H1 (cell line): ENCODE data around the gene CTF1. TPM values are rescaled to one million over a fixed set of nuclear protein-coding genes. Genes with fewer than 3 reads are reported as not detected.

Source experiments
- CTCF ChIA-PET: fragments of 300-600 bp; sonication (Branson Sonifier 250); formaldehyde crosslinking; loops from one replicate; lab custom pipeline; 2021; ENCODE audit not compliant: partially characterized antibody; lab: Charles Lee
- POLR2A ChIA-PET: fragments of 300-600 bp; sonication (Branson Sonifier 250); formaldehyde crosslinking; loops from one replicate; lab custom pipeline; 2021; ENCODE audit warnings: inconsistent platforms; ENCODE audit not compliant: partially characterized antibody; lab: Charles Lee
- DNase-seq, 2 experiments: peaks; one replicate each; pipeline versions ENCODE4 v3.0.0 to v3.0.0-alpha.2; 2010 to 2022; ENCODE audit warnings: low spot score in 2 of 2, low read depth in 1 of 2, mixed read lengths in 1 of 2
- FAIRE-seq: peaks from 2 replicates; lab custom pipeline; 2011; peaks lifted over from hg19 to GRCh38; lab: Jason Lieb, UNC
- H2AFZ ChIP-seq: 2 replicates; pipeline ENCODE4 v1.8.1; 2012; ENCODE audit warnings: low read length, inconsistent platforms
- H2AK5ac ChIP-seq: 2 replicates; pipeline ENCODE4 v1.6.1; 2013; ENCODE audit warnings: low read depth, low read length
- H2BK120ac ChIP-seq: replicated peaks from 2 replicates; pipeline ENCODE3; 2013; ENCODE audit warnings: low read depth, low read length, inconsistent platforms
- H2BK12ac ChIP-seq: 2 replicates; pipeline ENCODE4 v1.6.1; 2013; ENCODE audit warnings: low read depth, low read length
- H2BK15ac ChIP-seq: 2 replicates; pipeline ENCODE4 v1.6.1; 2013; ENCODE audit warnings: low read length
- H2BK20ac ChIP-seq: 2 replicates; pipeline ENCODE4 v1.6.1; 2013; ENCODE audit warnings: low read length
- H2BK5ac ChIP-seq: 2 replicates; pipeline ENCODE4 v1.6.1; 2013; ENCODE audit warnings: low read depth, low read length
- H3K14ac ChIP-seq: 2 replicates; pipeline ENCODE4 v1.6.1; 2013; ENCODE audit warnings: inconsistent platforms; ENCODE audit not compliant: insufficient read length
- H3K18ac ChIP-seq: 2 replicates; pipeline ENCODE4 v1.6.1; 2013; ENCODE audit warnings: low read length; ENCODE audit errors: extremely low read depth
- H3K23ac ChIP-seq: 2 replicates; pipeline ENCODE4 v1.6.1; 2013; ENCODE audit warnings: inconsistent platforms; ENCODE audit not compliant: insufficient read length
- H3K23me2 ChIP-seq: 2 replicates; pipeline ENCODE4 v1.6.1; 2013; ENCODE audit warnings: low read depth, low read length
- H3K27ac ChIP-seq: 2 replicates; pipeline ENCODE4 v1.6.1; 2011; ENCODE audit warnings: low read depth, low read length, inconsistent platforms
- H3K27me3 ChIP-seq, 4 experiments: replicated peaks in 1 of 4; 1 replicate in 1 of 4; 2 replicates in 3 of 4; pipeline versions ENCODE4 v1.6.1 to v1.8.1; 2011 to 2013; ENCODE audit warnings: low read length in 3 of 4, mild to moderate bottlenecking in 3 of 4, inconsistent platforms in 2 of 4, mixed read lengths in 2 of 4, moderate library complexity in 1 of 4; ENCODE audit not compliant: control insufficient read depth in 3 of 4, insufficient read depth in 3 of 4; ENCODE audit errors: extremely low read depth in 1 of 4
- H3K36me3 ChIP-seq, 4 experiments: 2 replicates each; pipeline versions ENCODE4 v1.6.1 to v1.8.1; 2011 to 2013; ENCODE audit warnings: mild to moderate bottlenecking in 4 of 4, low read length in 3 of 4, moderate library complexity in 2 of 4, control low read depth in 1 of 4, inconsistent platforms in 1 of 4; ENCODE audit not compliant: insufficient read depth in 4 of 4, control insufficient read depth in 2 of 4
- H3K4ac ChIP-seq: replicated peaks from 2 replicates; pipeline ENCODE3; 2013; ENCODE audit warnings: low read length, low read depth, mixed read lengths, inconsistent platforms; ENCODE audit not compliant: insufficient read length
- H3K4me1 ChIP-seq, 4 experiments: replicated peaks in 1 of 4; 1 replicate in 1 of 4; 2 replicates in 3 of 4; pipeline versions ENCODE4 v1.6.1 to v1.8.1; 2011 to 2013; ENCODE audit warnings: low read length in 3 of 4, inconsistent platforms in 2 of 4, mixed read lengths in 1 of 4; ENCODE audit not compliant: insufficient read depth in 4 of 4, control insufficient read depth in 3 of 4
- H3K4me2 ChIP-seq, 2 experiments: 2 replicates each; pipeline versions ENCODE4 v1.6.1 to v1.8.1; 2011 to 2013; ENCODE audit warnings: low read depth in 2 of 2, low read length in 2 of 2, control low read depth in 1 of 2, inconsistent platforms in 1 of 2, mild to moderate bottlenecking in 1 of 2; ENCODE audit not compliant: insufficient read depth in 1 of 2
- H3K4me3 ChIP-seq, 4 experiments: fragments of 200-600, 300-600 bp in 1 of 4; sonication (generic), shearing (Covaris generic), sonication (Bioruptor Twin) in 1 of 4; 2 replicates each; pipeline versions ENCODE4 v1.5.1 to v1.8.1; 2011 to 2016; ENCODE audit warnings: low read length in 4 of 4, low read depth in 3 of 4, control low read depth in 2 of 4, inconsistent platforms in 2 of 4, mild to moderate bottlenecking in 2 of 4, mixed read lengths in 1 of 4, moderate library complexity in 1 of 4; ENCODE audit not compliant: insufficient read depth in 2 of 4; ENCODE audit errors: extremely low read depth in 1 of 4
- H3K56ac ChIP-seq: replicated peaks from 2 replicates; pipeline ENCODE3; 2013; ENCODE audit warnings: low read depth, mild to moderate bottlenecking, mixed read lengths, low read length, inconsistent platforms; ENCODE audit not compliant: insufficient read length
- H3K79me1 ChIP-seq: 2 replicates; pipeline ENCODE4 v1.6.1; 2013; ENCODE audit warnings: low read depth, low read length, control low read depth
- H3K79me2 ChIP-seq, 2 experiments: 2 replicates each; pipeline versions ENCODE4 v1.6.1 to v1.8.1; 2012 to 2013; ENCODE audit warnings: low read length in 2 of 2, mild to moderate bottlenecking in 2 of 2, inconsistent platforms in 1 of 2; ENCODE audit not compliant: insufficient read depth in 2 of 2, control insufficient read depth in 1 of 2
- H3K9ac ChIP-seq, 4 experiments: replicated peaks in 1 of 4; 1 replicate in 1 of 4; 2 replicates in 3 of 4; pipeline versions ENCODE4 v1.6.1 to v1.8.1; 2011 to 2013; ENCODE audit warnings: low read depth in 3 of 4, low read length in 3 of 4, control low read depth in 2 of 4, mild to moderate bottlenecking in 2 of 4, moderate library complexity in 2 of 4, inconsistent platforms in 1 of 4; ENCODE audit errors: extremely low read depth in 1 of 4
- H3K9me3 ChIP-seq, 2 experiments: 2 replicates each; pipeline versions ENCODE4 v1.6.1 to v1.8.1; 2012 to 2013; ENCODE audit warnings: mild to moderate bottlenecking in 2 of 2, moderate library complexity in 2 of 2, control low read depth in 1 of 2, inconsistent platforms in 1 of 2, low read depth in 1 of 2, low read length in 1 of 2, mixed read lengths in 1 of 2; ENCODE audit not compliant: insufficient read depth in 2 of 2
- H4K20me1 ChIP-seq, 2 experiments: replicated peaks in 1 of 2; 2 replicates each; pipeline versions ENCODE3 to v1.8.1; 2011 to 2013; ENCODE audit warnings: inconsistent platforms in 2 of 2, low read length in 2 of 2, mild to moderate bottlenecking in 1 of 2; ENCODE audit not compliant: insufficient read depth in 2 of 2, control insufficient read depth in 1 of 2
- H4K5ac ChIP-seq: 2 replicates; pipeline ENCODE4 v1.6.1; 2013; ENCODE audit warnings: low read length, low read depth, mixed read lengths, inconsistent platforms; ENCODE audit not compliant: insufficient read length
- H4K8ac ChIP-seq: 2 replicates; pipeline ENCODE4 v1.8.0; 2013; ENCODE audit warnings: mild to moderate bottlenecking, moderate library complexity, low read length, inconsistent platforms; ENCODE audit not compliant: insufficient read depth; ENCODE audit errors: extremely low read depth
- H4K91ac ChIP-seq: replicated peaks from 2 replicates; pipeline ENCODE3; 2013; ENCODE audit warnings: low read length, mixed read lengths, inconsistent platforms; ENCODE audit not compliant: insufficient read length
- BRCA1 ChIP-seq: IDR thresholded peaks from 2 replicates; pipeline ENCODE4 v1.6.1; 2012; ENCODE audit warnings: low read depth, low read length, improper control_type of control experiment
- CHD1 ChIP-seq: IDR thresholded peaks from 2 replicates; pipeline ENCODE4 v1.6.1; 2012; ENCODE audit warnings: low read depth, low read length, improper control_type of control experiment
- CREB1 ChIP-seq: IDR thresholded peaks from 2 replicates; pipeline ENCODE4 v1.6.1; 2012; ENCODE audit warnings: inconsistent platforms
- CTBP2 ChIP-seq: IDR thresholded peaks from 2 replicates; pipeline ENCODE4 v1.7.0; 2011; ENCODE audit warnings: borderline replicate concordance, mild to moderate bottlenecking, moderate library complexity, mixed read lengths, low read length; ENCODE audit not compliant: insufficient read depth, insufficient read length
- EGR1 ChIP-seq: IDR thresholded peaks from 2 replicates; pipeline ENCODE4 v1.6.1; 2011; ENCODE audit warnings: low read depth, low read length, borderline replicate concordance
- JUND ChIP-seq: IDR thresholded peaks from 2 replicates; pipeline ENCODE4 v1.6.1; 2011; ENCODE audit warnings: mild to moderate bottlenecking, improper control_type of control experiment, low read length
- KDM4A ChIP-seq: IDR thresholded peaks from one replicate; pipeline ENCODE4 v1.7.1; 2012; ENCODE audit warnings: low read depth, mild to moderate bottlenecking, moderate library complexity, low read length, inconsistent platforms; ENCODE audit not compliant: severe bottlenecking
- POLR2AphosphoS5 ChIP-seq: IDR thresholded peaks from 2 replicates; pipeline ENCODE4 v1.6.1; 2011; ENCODE audit warnings: low read depth, low read length
- RBBP5 ChIP-seq: IDR thresholded peaks from 2 replicates; pipeline ENCODE4 v1.7.1; 2012; ENCODE audit warnings: low read depth, mild to moderate bottlenecking, inconsistent platforms, low read length, moderate library complexity, borderline replicate concordance
- RNF2 ChIP-seq: fragments of 200-900, 300-1000 bp; sonication (generic); IDR thresholded peaks from 2 replicates; pipeline ENCODE4 v1.7.1; 2016; ENCODE audit warnings: borderline replicate concordance, low read depth, mild to moderate bottlenecking, antibody characterized with exemption, low read length; ENCODE audit not compliant: poor library complexity, severe bottlenecking; ENCODE audit errors: missing control alignments
- SAP30 ChIP-seq: fragments of 300-600 bp; sonication (generic); IDR thresholded peaks from 2 replicates; pipeline ENCODE4 v1.7.1; 2012; ENCODE audit warnings: low read length, moderate library complexity, mild to moderate bottlenecking, inconsistent platforms; ENCODE audit not compliant: insufficient read depth, insufficient replicate concordance
- SP1 ChIP-seq: IDR thresholded peaks from 2 replicates; pipeline ENCODE4 v1.6.1; 2011; ENCODE audit warnings: low read depth, low read length
- TAF1 ChIP-seq: IDR thresholded peaks from 2 replicates; pipeline ENCODE4 v1.6.1; 2011; ENCODE audit warnings: mild to moderate bottlenecking, low read depth, low read length
- WGBS, 2 experiments: shearing (Covaris generic) in 1 of 2; methylation state at CpG; one replicate each; pipeline versions ENCODE4 v1.1.6 to v1.1.7; 2013 to 2015; ENCODE audit warnings: low lambda C conversion rate in 2 of 2, mixed read lengths in 2 of 2, inconsistent platforms in 1 of 2, low coverage in 1 of 2, missing lambda C conversion rate in 1 of 2; ENCODE audit not compliant: insufficient replicate concordance in 2 of 2, insufficient coverage in 1 of 2, insufficient read length in 1 of 2; ENCODE audit errors: extremely low coverage in 1 of 2, missing lambda C conversion rate in 1 of 2; 5-methylcytosine and 5-hydroxymethylcytosine counted together
- polyA plus RNA-seq, 7 experiments: library from polyadenylated mRNA; depleted of rRNA in 3 of 7; stranded (reverse) in 5 of 7; unstranded in 2 of 7; fragments of >200 nt in 5 of 7; fragments of 200-250 nt in 2 of 7; gene quantifications; 1 replicate in 5 of 7; 2 replicates in 1 of 7; 4 replicates in 1 of 7; pipeline versions ENCODE4 v1.2.1 to v1.2.3, GENCODE V29; 2011 to 2013; ENCODE audit warnings: missing spikeins in 2 of 7, mixed read lengths in 2 of 7
- total RNA-seq: library from RNA; stranded (reverse); fragmentation: NEBNext Ultra II Directional; extraction: Animal tissue kit (Norgen Biotek cat#: 25700); gene quantifications from 2 replicates; pipeline ENCODE4 v1.2.1, GENCODE V29; 2021
- TF ChIP-seq, protein P1 (sequence below): IDR thresholded peaks from 2 replicates; pipeline ENCODE4 v1.6.1; 2012; ENCODE audit warnings: inconsistent platforms

CTF1 gene
- total and polyA plus RNA-seq, 2 of the 8 experiments (the other 6 are each of a cell fraction or from before 2014, with no cell fraction given), result 0.97 to 3.4 TPM

DNA sequence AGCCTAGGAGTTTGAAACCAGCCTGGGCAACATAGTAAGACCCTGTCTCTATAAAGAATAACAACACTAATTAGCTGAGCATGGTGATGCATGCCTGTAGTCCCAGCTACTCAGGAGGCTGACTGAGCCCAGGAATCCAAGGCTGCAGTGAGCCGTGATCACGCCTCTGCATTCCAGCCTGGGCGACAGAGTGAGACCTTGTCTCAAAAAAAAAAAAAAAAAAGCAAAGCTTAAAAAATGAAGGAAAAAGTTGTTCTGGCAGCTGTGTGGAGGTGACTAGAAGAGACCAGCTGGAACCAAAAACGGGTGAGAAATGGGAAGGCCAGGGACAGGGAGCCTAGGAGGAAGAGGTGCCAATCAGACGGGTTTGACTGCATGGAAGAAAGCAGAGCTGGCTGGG lies 6.7 kb upstream of the CTF1 start:
- Histone ChIP-seq H3K4ac (no peak overlapping the region), H3K9me3 (no peaks in the 10 kb centered on the region), H2BK120ac (no peak overlapping the region), H2BK15ac (no peak overlapping the region), H3K14ac (no peak overlapping the region), H3K4me1 (peaks cover 3 to 10% (median 6%) of the 10 kb centered on the region in 4 experiments), H3K23ac (no peak overlapping the region), H3K36me3 (peaks cover 0 to 5% (median 0%) of the 10 kb centered on the region in 4 experiments; a peak in 3 of 8 replicates), H3K9ac (no peak overlapping the region), H3K23me2 (peaks cover 12% of the 10 kb centered on the region), H3K79me2 (no peaks in the 10 kb centered on the region), H2BK12ac (no peak overlapping the region), H3K4me2 (no peak overlapping the region), H3K79me1 (peaks cover 4% of the 10 kb centered on the region; the same call in 1 of the 2 replicates), H3K18ac (no peak overlapping the region), H4K91ac (no peak overlapping the region), H3K4me3 (no peak overlapping the region), H4K8ac (no peak overlapping the region), H4K5ac (no peak overlapping the region), H4K20me1 (peaks cover 0 to 6% of the 10 kb centered on the region in 2 experiments), H2AK5ac (no peak overlapping the region), H3K27ac (no peak overlapping the region), H3K27me3 (peaks cover 0 to 6% (median 4%) of the 10 kb centered on the region in 4 experiments; a peak in 5 of 7 replicates), H2AFZ (no peak overlapping the region), H3K56ac (no peak overlapping the region), H2BK20ac (no peak overlapping the region), H2BK5ac (no peak overlapping the region)
- ChIA-PET CTCF (interaction anchor here (0.9 to 2.5 kb wide), 4 partner anchors 9 to 52 kb away, joined by 3 to 10 read pairs (median 5); no protein-coding TSS in a partner anchor), POLR2A (interaction anchor here (0.7 to 1.6 kb wide), 4 partner anchors 11 to 75 kb away, joined by 3 to 5 read pairs (median 4); no protein-coding TSS in a partner anchor)
- whole genome bisulfite sequencing, 2 experiments, result 95% methylated on average over 5 of the region's 5 CpGs; no CpG with 5 or more reads in 1 of the 2 experiments
- FAIRE-seq (no peak), DNase-seq (no peak)
- TF ChIP-seq BRCA1, result no peak
- TF ChIP-seq JUND, result no peak
- TF ChIP-seq TAF1, result no peak
- TF ChIP-seq CREB1, result no peak
- TF ChIP-seq EGR1, result no peak
- no peak for TF ChIP-seq SAP30
- no peak for TF ChIP-seq CHD1
- no peak for TF ChIP-seq POLR2AphosphoS5
- TF ChIP-seq CTBP2, result no peak
- TF ChIP-seq RBBP5, result no peak
- TF ChIP-seq SP1, result no peak
- TF ChIP-seq, protein P1, sequence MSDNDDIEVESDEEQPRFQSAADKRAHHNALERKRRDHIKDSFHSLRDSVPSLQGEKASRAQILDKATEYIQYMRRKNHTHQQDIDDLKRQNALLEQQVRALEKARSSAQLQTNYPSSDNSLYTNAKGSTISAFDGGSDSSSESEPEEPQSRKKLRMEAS, result no peak
- no peak for TF ChIP-seq RNF2
- TF ChIP-seq KDM4A, result no peak
